Astrocyte of the spinal cord (primary cell): Measurements from ENCODE around the gene SCG2.

Source experiments
- DNase-seq: peaks from one replicate; pipeline ENCODE4 v3.0.0; 2011; ENCODE audit warnings: low read depth, low spot score
- H3K4me3 ChIP-seq: 2 replicates; pipeline ENCODE4 v1.5.1; 2011; ENCODE audit warnings: low read depth, mild to moderate bottlenecking, low read length, moderate library complexity
- CTCF ChIP-seq: IDR thresholded peaks from 2 replicates; pipeline ENCODE4 v1.5.1; 2012; ENCODE audit warnings: low read depth, mild to moderate bottlenecking, low read length, inconsistent platforms
- in situ Hi-C: cut with HindIII; loops from 2 replicates; pipeline ENCODE4 v1.10.0; 2017; ENCODE audit warnings: low sequenced_read_pairs

The SCG2 gene

GRCh38 chr2:223643309-223643708 is 41.1 kb upstream of the SCG2 start:
- DNase-seq, result no peak
- TF ChIP-seq CTCF, result no peak
- in situ Hi-C loops, result no loop called here
- H3K4me3 ChIP-seq, result no peak overlapping the region

- no peak overlapping the region for H3K4me3 ChIP-seq
- TF ChIP-seq CTCF, result no peak
- in situ Hi-C loops, result no loop called here
- no peak for DNase-seq
Measured at GRCh38 chr2:223642506-223642905, 40.3 kb upstream of the SCG2 start.

- in situ Hi-C loops, result no loop called here
- H3K4me3 ChIP-seq, result no peak overlapping the region
- TF ChIP-seq CTCF, result no peak
- DNase-seq, result no peak
Measured at GRCh38 chr2:223641082-223641481, 38.9 kb upstream of the SCG2 start.

GRCh38 chr2:223635080-223635479 is 32.9 kb upstream of the SCG2 start:
- no peak overlapping the region for H3K4me3 ChIP-seq
- in situ Hi-C loops, result no loop called here
- peak; percentile 19 for DNase-seq
- TF ChIP-seq CTCF, result no peak

- DNase-seq, result no peak
- no peak for TF ChIP-seq CTCF
- in situ Hi-C loops, result no loop called here
- no peak overlapping the region for H3K4me3 ChIP-seq
Measured at GRCh38 chr2:223634238-223634637, 32.1 kb upstream of the SCG2 start.

- H3K4me3 ChIP-seq, result no peak overlapping the region
- in situ Hi-C loops, result no loop called here
- no peak for DNase-seq
- TF ChIP-seq CTCF, result no peak
Measured at GRCh38 chr2:223633656-223634055, 31.5 kb upstream of the SCG2 start.

GRCh38 chr2:223632826-223633225 is 30.7 kb upstream of the SCG2 start:
- TF ChIP-seq CTCF, result no peak
- H3K4me3 ChIP-seq, result no peak overlapping the region
- no peak for DNase-seq
- in situ Hi-C loops, result no loop called here
